GM10248 (cell line): ENCODE results near the gene FXN.
"Not testable (repeated sequence)": the region's sequence is repeated elsewhere in the genome, so short reads cannot be mapped to it uniquely, and the experiment has no call there.

Experiments used
- CTCF ChIA-PET: fragments of 300-600 bp; sonication (Branson Sonifier 250); formaldehyde crosslinking; extraction: SDS; loops from one replicate; lab custom pipeline; 2021; ENCODE audit warnings: antibody characterized with exemption; lab: Yijun Ruan, JAX
- POLR2A ChIA-PET: fragments of 350-650 bp; sonication (Branson Sonifier 250); formaldehyde crosslinking; extraction: SDS; loops from one replicate; lab custom pipeline; 2020; ENCODE audit warnings: antibody characterized with exemption; lab: Yijun Ruan, JAX
- DNase-seq: peaks from one replicate; pipeline ENCODE4 v3.0.0; 2012; ENCODE audit errors: extremely low spot score
- TF ChIP-seq, protein P1 (sequence below): IDR thresholded peaks from 2 replicates; pipeline ENCODE4 v1.5.1; 2012; ENCODE audit warnings: mild to moderate bottlenecking, low read depth; ENCODE audit errors: extremely low read depth, missing control alignments, control extremely low read depth

The FXN gene

DNA sequence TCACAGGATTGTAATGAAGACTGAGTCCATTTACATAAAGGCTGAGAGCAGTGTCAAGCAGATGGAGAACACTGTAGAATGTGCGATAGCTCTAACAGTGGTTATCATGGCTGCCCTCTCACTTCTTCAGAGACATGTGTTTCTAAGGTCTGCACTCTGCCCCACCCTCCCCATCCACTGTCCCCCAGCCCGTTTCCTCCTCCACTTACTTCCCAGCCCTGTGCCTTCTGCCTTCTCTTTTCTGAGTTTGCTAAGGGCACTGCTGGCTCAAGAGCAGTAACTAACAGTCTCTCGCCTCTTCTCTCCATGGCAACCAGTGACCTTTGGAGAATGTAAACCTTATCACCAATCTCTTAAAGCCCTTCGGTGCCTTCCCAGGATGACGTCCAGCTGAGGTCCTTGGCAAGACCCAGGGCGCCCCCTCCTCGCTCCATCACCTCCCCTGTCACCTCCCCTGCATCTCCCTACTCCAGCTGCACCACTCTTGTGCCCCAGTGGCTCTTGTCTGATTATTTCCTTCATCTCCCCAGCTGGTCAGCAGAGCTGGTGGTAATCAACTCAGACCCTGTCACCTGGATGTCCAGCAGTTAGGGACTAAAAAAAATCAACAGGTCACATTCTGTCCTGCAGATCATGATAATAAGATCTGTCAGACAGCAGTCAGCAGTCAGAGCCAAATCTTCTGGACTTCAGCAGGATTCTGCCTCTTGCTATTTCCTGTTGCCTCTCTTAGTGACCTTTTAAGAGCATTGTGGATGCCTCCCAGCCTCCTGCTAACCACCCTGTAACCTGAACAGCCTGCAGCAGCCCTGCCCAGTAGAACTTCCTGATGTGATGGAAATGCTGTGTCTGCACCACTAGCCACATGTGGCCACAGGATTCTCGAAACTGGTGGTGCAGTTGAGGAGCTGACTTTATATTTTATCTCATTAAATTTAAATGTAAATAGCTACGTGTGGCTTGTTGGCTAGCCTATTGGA is 9.0 kb downstream of the FXN start:
- DNase-seq = no peak
- TF ChIP-seq, protein P1, sequence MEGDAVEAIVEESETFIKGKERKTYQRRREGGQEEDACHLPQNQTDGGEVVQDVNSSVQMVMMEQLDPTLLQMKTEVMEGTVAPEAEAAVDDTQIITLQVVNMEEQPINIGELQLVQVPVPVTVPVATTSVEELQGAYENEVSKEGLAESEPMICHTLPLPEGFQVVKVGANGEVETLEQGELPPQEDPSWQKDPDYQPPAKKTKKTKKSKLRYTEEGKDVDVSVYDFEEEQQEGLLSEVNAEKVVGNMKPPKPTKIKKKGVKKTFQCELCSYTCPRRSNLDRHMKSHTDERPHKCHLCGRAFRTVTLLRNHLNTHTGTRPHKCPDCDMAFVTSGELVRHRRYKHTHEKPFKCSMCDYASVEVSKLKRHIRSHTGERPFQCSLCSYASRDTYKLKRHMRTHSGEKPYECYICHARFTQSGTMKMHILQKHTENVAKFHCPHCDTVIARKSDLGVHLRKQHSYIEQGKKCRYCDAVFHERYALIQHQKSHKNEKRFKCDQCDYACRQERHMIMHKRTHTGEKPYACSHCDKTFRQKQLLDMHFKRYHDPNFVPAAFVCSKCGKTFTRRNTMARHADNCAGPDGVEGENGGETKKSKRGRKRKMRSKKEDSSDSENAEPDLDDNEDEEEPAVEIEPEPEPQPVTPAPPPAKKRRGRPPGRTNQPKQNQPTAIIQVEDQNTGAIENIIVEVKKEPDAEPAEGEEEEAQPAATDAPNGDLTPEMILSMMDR = no peak
- ChIA-PET CTCF (interaction anchor here (0.9 to 3.5 kb wide), 5 partner anchors 7 to 10 kb away, joined by 3 to 19 read pairs (median 3); partner anchors contain the start of gene FXN), POLR2A (no interaction called here)

DNA sequence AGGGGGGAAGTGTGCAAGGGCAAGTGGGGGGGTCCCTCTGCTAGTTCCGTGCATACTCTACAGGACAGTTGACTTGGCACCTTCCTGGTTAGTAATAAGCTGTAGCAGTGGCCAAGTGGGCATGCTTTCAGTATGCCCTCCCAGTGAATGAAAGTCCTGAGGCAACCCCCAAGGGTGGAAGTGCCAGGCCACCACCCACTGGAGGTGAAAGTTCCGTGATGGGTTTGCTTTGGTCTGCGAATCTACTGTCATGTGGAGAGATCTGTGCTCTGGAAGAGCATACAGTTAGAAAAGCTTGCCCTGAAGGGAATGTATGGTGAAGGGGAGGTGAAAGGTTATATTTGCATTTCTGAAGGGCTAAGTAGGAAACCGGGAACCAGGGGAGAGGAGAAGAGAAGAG is 10.3 kb downstream of the FXN start:
- CTCF ChIA-PET = interaction anchor here (1.2 to 2.7 kb wide), 3 partner anchors 9 to 147 kb away, joined by 3 to 11 read pairs (median 8); partner anchors contain the start of gene FXN
- TF ChIP-seq, protein P1 = no peak
- POLR2A ChIA-PET = no interaction called here
- no peak for DNase-seq

DNA sequence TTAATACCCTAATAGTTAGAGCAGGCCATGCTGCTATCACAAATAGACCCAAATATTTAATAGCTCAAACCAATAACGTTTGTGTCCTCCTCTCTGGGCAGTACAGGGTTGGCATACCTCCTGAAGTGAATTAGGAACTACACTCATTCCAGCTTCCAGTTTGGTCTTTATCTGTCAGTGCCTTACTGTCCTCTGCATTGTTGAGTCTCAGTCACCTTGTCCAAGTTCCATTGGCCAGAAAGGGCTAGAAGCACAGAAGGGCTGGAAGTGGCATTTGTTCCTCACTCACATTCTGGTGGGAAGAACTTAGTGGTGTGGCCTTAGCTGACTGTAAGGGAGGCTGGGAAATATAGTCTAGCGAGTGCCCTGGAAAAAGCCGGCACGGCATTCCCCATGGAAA is 11.2 kb downstream of the FXN start:
- TF ChIP-seq, protein P1 = no peak
- ChIA-PET POLR2A (no interaction called here), CTCF (interaction anchor here (0.7 to 2.7 kb wide), 4 partner anchors 9 to 146 kb away, joined by 4 to 11 read pairs (median 6); partner anchors contain the start of gene FXN)
- DNase-seq = no peak

DNA sequence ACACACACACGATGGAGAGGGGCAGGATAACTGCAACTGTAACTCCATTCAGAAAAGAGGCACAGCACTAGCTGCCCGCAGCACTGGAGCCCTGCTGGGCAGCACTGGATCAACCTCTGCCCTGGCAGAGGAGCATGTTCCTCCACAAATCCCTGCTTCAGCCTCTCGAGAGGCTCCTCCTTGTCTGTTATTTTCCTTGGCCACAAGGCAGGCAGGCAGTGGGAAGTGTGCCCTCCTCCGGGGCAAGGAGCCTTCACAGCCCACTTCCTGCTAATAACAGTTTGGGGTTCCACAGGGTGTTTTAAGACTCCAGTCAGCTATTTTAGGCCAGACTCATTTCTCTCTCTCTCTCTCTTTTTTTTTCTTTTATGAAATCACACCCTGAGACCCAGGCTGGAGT is 11.8 kb downstream of the FXN start:
- ChIA-PET POLR2A (no interaction called here), CTCF (interaction anchor here (0.8 to 2.8 kb wide), 5 partner anchors 12 to 480 kb away, joined by 3 to 15 read pairs (median 4); partner anchors contain the start of gene FXN)
- no peak for DNase-seq
- TF ChIP-seq, protein P1 = no peak

DNA sequence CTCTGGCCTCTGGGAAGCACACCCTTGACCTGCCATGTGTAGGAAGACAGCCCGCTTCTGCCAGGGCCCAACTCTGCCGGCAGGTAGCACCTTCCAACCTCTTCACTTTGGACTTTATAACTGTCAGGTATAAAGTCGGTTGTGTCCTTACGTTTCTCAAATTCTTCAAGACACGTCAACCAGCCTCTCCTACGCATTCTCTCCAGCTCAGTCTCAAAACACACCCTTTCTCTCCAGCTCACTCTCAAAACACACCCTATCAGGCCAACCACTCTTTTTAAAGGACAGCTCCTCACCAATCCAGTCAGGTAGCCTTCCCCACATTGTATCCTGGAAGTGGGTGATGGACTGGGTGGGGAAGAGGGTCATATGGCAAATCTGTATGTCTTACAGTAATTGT is 13.5 kb downstream of the FXN start:
- ChIA-PET POLR2A (no interaction called here), CTCF (interaction anchor here (1.4 to 2.8 kb wide), 3 partner anchors 14 to 144 kb away, joined by 4 to 15 read pairs (median 4); partner anchors contain the start of gene FXN)
- no peak for DNase-seq
- TF ChIP-seq, protein P1 = no peak

DNA sequence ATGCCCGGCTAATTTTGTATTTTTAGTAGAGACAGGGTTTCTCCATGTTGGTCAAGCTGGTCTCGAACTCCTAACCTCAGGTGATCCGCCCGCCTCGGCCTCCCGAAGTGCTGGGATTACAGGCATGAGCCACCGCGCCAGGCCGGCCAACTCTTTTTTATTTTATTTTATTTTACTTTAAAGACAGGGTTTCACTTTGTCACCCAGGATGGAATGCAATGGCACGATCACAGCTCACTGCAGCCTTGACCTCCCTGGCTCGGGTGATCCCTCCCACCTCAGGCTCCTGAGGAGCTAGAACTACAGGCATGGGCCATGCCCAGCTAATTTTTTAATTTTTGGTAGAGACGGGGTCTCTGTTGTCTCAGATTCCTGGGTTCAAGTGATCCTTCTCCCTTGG is 15.4 kb downstream of the FXN start:
- POLR2A ChIA-PET = not testable (repeated sequence)

DNA sequence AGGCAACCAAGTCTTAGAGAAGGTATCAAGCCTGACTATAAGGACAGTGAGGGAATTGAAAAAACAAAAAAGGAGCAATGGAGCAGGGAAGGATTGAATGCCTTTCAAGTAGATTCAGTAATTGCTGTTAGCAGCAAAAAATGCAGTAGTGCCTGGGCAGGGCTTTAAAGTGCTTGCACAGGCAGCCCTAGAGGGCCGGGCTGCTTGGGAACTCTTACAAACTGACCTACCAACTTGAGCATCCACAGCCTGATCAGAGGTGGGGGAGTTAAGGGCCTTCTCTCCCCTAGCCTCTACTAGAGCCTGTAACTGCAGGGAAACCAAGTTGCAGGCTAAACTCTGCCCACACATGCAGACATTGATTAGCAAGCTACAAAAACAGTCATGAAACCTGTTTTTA is 19.4 kb downstream of the FXN start:
- DNase-seq = no peak
- POLR2A ChIA-PET = interaction anchor here (0.6 kb wide), 1 partner anchor 33 kb away, joined by 7 read pairs; no protein-coding TSS in a partner anchor
- CTCF ChIA-PET = interaction anchor here (0.8 to 9.6 kb wide), 14 partner anchors 8 to 147 kb away, joined by 3 to 197 read pairs (median 7); partner anchors contain the start of gene FXN
- TF ChIP-seq, protein P1 = no peak

More for the DNA sequence above, 15.4 kb downstream of the FXN start:
- not testable (repeated sequence) for DNase-seq
- CTCF ChIA-PET = interaction anchor here (1.3 kb wide), 1 partner anchor 151 kb away, joined by 3 read pairs; no protein-coding TSS in a partner anchor
